H1 (cell line): ENCODE measurements around the gene ZNF57. TPM values are rescaled to one million over a fixed set of nuclear protein-coding genes. Genes with fewer than 3 reads are reported as not detected.
A peak's percentile ranks its signal among the peaks of the same experiment; 100 is the strongest.

Experiments used
- CTCF ChIA-PET: fragments of 300-600 bp; sonication (Branson Sonifier 250); formaldehyde crosslinking; loops from one replicate; lab custom pipeline; 2021; ENCODE audit not compliant: partially characterized antibody; lab: Charles Lee
- POLR2A ChIA-PET: fragments of 300-600 bp; sonication (Branson Sonifier 250); formaldehyde crosslinking; loops from one replicate; lab custom pipeline; 2021; ENCODE audit warnings: inconsistent platforms; ENCODE audit not compliant: partially characterized antibody; lab: Charles Lee
- DNase-seq, 2 experiments: peaks; one replicate each; pipeline versions ENCODE4 v3.0.0 to v3.0.0-alpha.2; 2010 to 2022; ENCODE audit warnings: low spot score in 2 of 2, low read depth in 1 of 2, mixed read lengths in 1 of 2
- FAIRE-seq: peaks from 2 replicates; lab custom pipeline; 2011; peaks lifted over from hg19 to GRCh38; lab: Jason Lieb, UNC
- H2AFZ ChIP-seq: 2 replicates; pipeline ENCODE4 v1.8.1; 2012; ENCODE audit warnings: low read length, inconsistent platforms
- H2AK5ac ChIP-seq: 2 replicates; pipeline ENCODE4 v1.6.1; 2013; ENCODE audit warnings: low read depth, low read length
- H2BK120ac ChIP-seq: replicated peaks from 2 replicates; pipeline ENCODE3; 2013; ENCODE audit warnings: low read depth, low read length, inconsistent platforms
- H2BK12ac ChIP-seq: 2 replicates; pipeline ENCODE4 v1.6.1; 2013; ENCODE audit warnings: low read depth, low read length
- H2BK15ac ChIP-seq: 2 replicates; pipeline ENCODE4 v1.6.1; 2013; ENCODE audit warnings: low read length
- H2BK20ac ChIP-seq: 2 replicates; pipeline ENCODE4 v1.6.1; 2013; ENCODE audit warnings: low read length
- H2BK5ac ChIP-seq: 2 replicates; pipeline ENCODE4 v1.6.1; 2013; ENCODE audit warnings: low read depth, low read length
- H3K14ac ChIP-seq: 2 replicates; pipeline ENCODE4 v1.6.1; 2013; ENCODE audit warnings: inconsistent platforms; ENCODE audit not compliant: insufficient read length
- H3K18ac ChIP-seq: 2 replicates; pipeline ENCODE4 v1.6.1; 2013; ENCODE audit warnings: low read length; ENCODE audit errors: extremely low read depth
- H3K23ac ChIP-seq: 2 replicates; pipeline ENCODE4 v1.6.1; 2013; ENCODE audit warnings: inconsistent platforms; ENCODE audit not compliant: insufficient read length
- H3K23me2 ChIP-seq: 2 replicates; pipeline ENCODE4 v1.6.1; 2013; ENCODE audit warnings: low read depth, low read length
- H3K27ac ChIP-seq: 2 replicates; pipeline ENCODE4 v1.6.1; 2011; ENCODE audit warnings: low read depth, low read length, inconsistent platforms
- H3K27me3 ChIP-seq, 4 experiments: replicated peaks in 1 of 4; 1 replicate in 1 of 4; 2 replicates in 3 of 4; pipeline versions ENCODE4 v1.6.1 to v1.8.1; 2011 to 2013; ENCODE audit warnings: low read length in 3 of 4, mild to moderate bottlenecking in 3 of 4, inconsistent platforms in 2 of 4, mixed read lengths in 2 of 4, moderate library complexity in 1 of 4; ENCODE audit not compliant: control insufficient read depth in 3 of 4, insufficient read depth in 3 of 4; ENCODE audit errors: extremely low read depth in 1 of 4
- H3K36me3 ChIP-seq, 4 experiments: 2 replicates each; pipeline versions ENCODE4 v1.6.1 to v1.8.1; 2011 to 2013; ENCODE audit warnings: mild to moderate bottlenecking in 4 of 4, low read length in 3 of 4, moderate library complexity in 2 of 4, control low read depth in 1 of 4, inconsistent platforms in 1 of 4; ENCODE audit not compliant: insufficient read depth in 4 of 4, control insufficient read depth in 2 of 4
- H3K4ac ChIP-seq: replicated peaks from 2 replicates; pipeline ENCODE3; 2013; ENCODE audit warnings: low read length, low read depth, mixed read lengths, inconsistent platforms; ENCODE audit not compliant: insufficient read length
- H3K4me1 ChIP-seq, 4 experiments: replicated peaks in 1 of 4; 1 replicate in 1 of 4; 2 replicates in 3 of 4; pipeline versions ENCODE4 v1.6.1 to v1.8.1; 2011 to 2013; ENCODE audit warnings: low read length in 3 of 4, inconsistent platforms in 2 of 4, mixed read lengths in 1 of 4; ENCODE audit not compliant: insufficient read depth in 4 of 4, control insufficient read depth in 3 of 4
- H3K4me2 ChIP-seq, 2 experiments: 2 replicates each; pipeline versions ENCODE4 v1.6.1 to v1.8.1; 2011 to 2013; ENCODE audit warnings: low read depth in 2 of 2, low read length in 2 of 2, control low read depth in 1 of 2, inconsistent platforms in 1 of 2, mild to moderate bottlenecking in 1 of 2; ENCODE audit not compliant: insufficient read depth in 1 of 2
- H3K4me3 ChIP-seq, 4 experiments: fragments of 200-600, 300-600 bp in 1 of 4; sonication (generic), shearing (Covaris generic), sonication (Bioruptor Twin) in 1 of 4; 2 replicates each; pipeline versions ENCODE4 v1.5.1 to v1.8.1; 2011 to 2016; ENCODE audit warnings: low read length in 4 of 4, low read depth in 3 of 4, control low read depth in 2 of 4, inconsistent platforms in 2 of 4, mild to moderate bottlenecking in 2 of 4, mixed read lengths in 1 of 4, moderate library complexity in 1 of 4; ENCODE audit not compliant: insufficient read depth in 2 of 4; ENCODE audit errors: extremely low read depth in 1 of 4
- H3K56ac ChIP-seq: replicated peaks from 2 replicates; pipeline ENCODE3; 2013; ENCODE audit warnings: low read depth, mild to moderate bottlenecking, mixed read lengths, low read length, inconsistent platforms; ENCODE audit not compliant: insufficient read length
- H3K79me1 ChIP-seq: 2 replicates; pipeline ENCODE4 v1.6.1; 2013; ENCODE audit warnings: low read depth, low read length, control low read depth
- H3K79me2 ChIP-seq, 2 experiments: 2 replicates each; pipeline versions ENCODE4 v1.6.1 to v1.8.1; 2012 to 2013; ENCODE audit warnings: low read length in 2 of 2, mild to moderate bottlenecking in 2 of 2, inconsistent platforms in 1 of 2; ENCODE audit not compliant: insufficient read depth in 2 of 2, control insufficient read depth in 1 of 2
- H3K9ac ChIP-seq, 4 experiments: replicated peaks in 1 of 4; 1 replicate in 1 of 4; 2 replicates in 3 of 4; pipeline versions ENCODE4 v1.6.1 to v1.8.1; 2011 to 2013; ENCODE audit warnings: low read depth in 3 of 4, low read length in 3 of 4, control low read depth in 2 of 4, mild to moderate bottlenecking in 2 of 4, moderate library complexity in 2 of 4, inconsistent platforms in 1 of 4; ENCODE audit errors: extremely low read depth in 1 of 4
- H3K9me3 ChIP-seq, 2 experiments: 2 replicates each; pipeline versions ENCODE4 v1.6.1 to v1.8.1; 2012 to 2013; ENCODE audit warnings: mild to moderate bottlenecking in 2 of 2, moderate library complexity in 2 of 2, control low read depth in 1 of 2, inconsistent platforms in 1 of 2, low read depth in 1 of 2, low read length in 1 of 2, mixed read lengths in 1 of 2; ENCODE audit not compliant: insufficient read depth in 2 of 2
- H4K20me1 ChIP-seq, 2 experiments: replicated peaks in 1 of 2; 2 replicates each; pipeline versions ENCODE3 to v1.8.1; 2011 to 2013; ENCODE audit warnings: inconsistent platforms in 2 of 2, low read length in 2 of 2, mild to moderate bottlenecking in 1 of 2; ENCODE audit not compliant: insufficient read depth in 2 of 2, control insufficient read depth in 1 of 2
- H4K5ac ChIP-seq: 2 replicates; pipeline ENCODE4 v1.6.1; 2013; ENCODE audit warnings: low read length, low read depth, mixed read lengths, inconsistent platforms; ENCODE audit not compliant: insufficient read length
- H4K8ac ChIP-seq: 2 replicates; pipeline ENCODE4 v1.8.0; 2013; ENCODE audit warnings: mild to moderate bottlenecking, moderate library complexity, low read length, inconsistent platforms; ENCODE audit not compliant: insufficient read depth; ENCODE audit errors: extremely low read depth
- H4K91ac ChIP-seq: replicated peaks from 2 replicates; pipeline ENCODE3; 2013; ENCODE audit warnings: low read length, mixed read lengths, inconsistent platforms; ENCODE audit not compliant: insufficient read length
- GABPA ChIP-seq: IDR thresholded peaks from 2 replicates; pipeline ENCODE4 v1.6.1; 2011; ENCODE audit warnings: mild to moderate bottlenecking, low read length, moderate library complexity, borderline replicate concordance; ENCODE audit not compliant: insufficient read depth
- KDM1A ChIP-seq: fragments of 200-600, 300-600 bp; sonication (generic); IDR thresholded peaks from 2 replicates; pipeline ENCODE4 v1.7.1; 2016; ENCODE audit warnings: mild to moderate bottlenecking, low read length, borderline replicate concordance
- WGBS, 2 experiments: shearing (Covaris generic) in 1 of 2; methylation state at CpG; one replicate each; pipeline versions ENCODE4 v1.1.6 to v1.1.7; 2013 to 2015; ENCODE audit warnings: low lambda C conversion rate in 2 of 2, mixed read lengths in 2 of 2, inconsistent platforms in 1 of 2, low coverage in 1 of 2, missing lambda C conversion rate in 1 of 2; ENCODE audit not compliant: insufficient replicate concordance in 2 of 2, insufficient coverage in 1 of 2, insufficient read length in 1 of 2; ENCODE audit errors: extremely low coverage in 1 of 2, missing lambda C conversion rate in 1 of 2; 5-methylcytosine and 5-hydroxymethylcytosine counted together
- polyA plus RNA-seq, 7 experiments: library from polyadenylated mRNA; depleted of rRNA in 3 of 7; stranded (reverse) in 5 of 7; unstranded in 2 of 7; fragments of >200 nt in 5 of 7; fragments of 200-250 nt in 2 of 7; gene quantifications; 1 replicate in 5 of 7; 2 replicates in 1 of 7; 4 replicates in 1 of 7; pipeline versions ENCODE4 v1.2.1 to v1.2.3, GENCODE V29; 2011 to 2013; ENCODE audit warnings: missing spikeins in 2 of 7, mixed read lengths in 2 of 7
- total RNA-seq: library from RNA; stranded (reverse); fragmentation: NEBNext Ultra II Directional; extraction: Animal tissue kit (Norgen Biotek cat#: 25700); gene quantifications from 2 replicates; pipeline ENCODE4 v1.2.1, GENCODE V29; 2021

ZNF57 gene
- total and polyA plus RNA-seq, 2 of the 8 experiments (the other 6 are each of a cell fraction or from before 2014, with no cell fraction given) = 4.9 to 8.9 TPM

- Histone ChIP-seq H2BK20ac (no peak overlapping the region), H3K27ac (no peak overlapping the region), H3K79me1 (peaks cover 9% of the 10 kb centered on the region; the same call in 1 of the 2 replicates), H3K18ac (no peak overlapping the region), H3K4me3 (peak overlapping the region in 3 of 4 experiments; percentile 83 to 94 (median 85); a peak in 6 of 8 replicates), H3K9ac (no peak overlapping the region), H4K20me1 (no peaks in the 10 kb centered on the region), H2BK12ac (no peak overlapping the region), H2BK120ac (no peak overlapping the region), H3K36me3 (no peaks in the 10 kb centered on the region), H3K9me3 (no peaks in the 10 kb centered on the region), H3K4me2 (peak overlapping the region; percentile 71 to 76; a peak in 3 of 4 replicates), H3K4ac (no peak overlapping the region), H3K14ac (no peak overlapping the region), H3K79me2 (peaks cover 0 to 12% of the 10 kb centered on the region in 2 experiments; a peak in 2 of 4 replicates), H4K5ac (no peak overlapping the region), H3K4me1 (peaks cover 0 to 6% (median 4%) of the 10 kb centered on the region in 4 experiments; a peak in 6 of 7 replicates), H3K27me3 (no peaks in the 10 kb centered on the region), H3K56ac (no peak overlapping the region), H2BK5ac (no peak overlapping the region), H2BK15ac (no peak overlapping the region), H4K91ac (no peak overlapping the region), H3K23me2 (peaks cover 8% of the 10 kb centered on the region; the same call in 1 of the 2 replicates), H3K23ac (no peak overlapping the region), H4K8ac (peak overlapping the region; percentile 93)
- ChIA-PET CTCF (interaction anchor here (0.5 to 1.1 kb wide), 3 partner anchors 53 to 561 kb away, joined by 3 to 4 read pairs (median 3); no protein-coding TSS in a partner anchor), POLR2A (no interaction called here)
- DNase-seq = no peak
- WGBS, 2 experiments = 80% methylated on average over 17 of the region's 17 CpGs; no CpG with 5 or more reads in 1 of the 2 experiments
- FAIRE-seq = no peak
- TF ChIP-seq KDM1A (0 out of 2 replicates have a peak, but pooled peaks have one; percentile 43), GABPA (no peak)
- TF ChIP-seq, all 59 proteins: peak for 1
- H2AK5ac ChIP-seq = no peak overlapping the region
- no peak overlapping the region for H2AFZ ChIP-seq
These were observed 45.0 kb downstream of the ZNF57 start for GRCh38 chr19:2945575-2946184.
